Heart left ventricle (tissue), 13 donors: Measurements from ENCODE around the gene OR2A1.
"Not testable (repeated sequence)": the region's sequence is repeated elsewhere in the genome, so short reads cannot be mapped to it uniquely, and the experiment has no call there.

Source experiments
- POLR2A ChIP-seq, 2 donors: fragments of 450-650 bp; IDR thresholded peaks; one replicate each; pipeline ENCODE4 v1.6.1; 2017; ENCODE audit warnings: antibody characterized with exemption in 2 of 2, mild to moderate bottlenecking in 2 of 2, moderate library complexity in 2 of 2
- TF ChIP-seq, protein P1 (sequence below), 12 donors: fragments of 200-600 bp; sonication (generic) in 4 of 12; IDR thresholded peaks; one replicate each; pipeline versions ENCODE4 v1.5.0 to v1.8.0; 2018 to 2022; ENCODE audit warnings: antibody characterized with exemption in 12 of 12, mild to moderate bottlenecking in 5 of 12
- donor health status: ischemic (EF 13 %, LVEDD 7.1; RV severe dilation, severe dysfunction).
- donor health status: DM: no; HTN: yes; CAD: no.
- donor health status: DM: no; HTN: no; CAD: no.
- donor health status: ischemic (EF 25% LVEDD 6.9; RV normal size, moderate dysfunction).
- donor health status: ischemic (EF 25% LVEDD 5.7; RV mildly dilated, moderate dysfunction).
- donor health status: ischemic (EF 35%, LVEDD 5.7; RV mildly dilated, moderate dysfunction).
- donor health status: nonischemic (EF 11% LVEDD 7.7; RV severe dilation, severe dysfunction).
- donor health status: DM: yes; HTN: yes; CAD: no.
- donor health status: PGD.
- donor health status: ischemic (EF 29% LVEDD 5.4; RV normal size, mild dysfunction).
- donor health status: nonischemic (EF 23%, LVEDD 6.1; RV moderate dilation, normal function).

- TF ChIP-seq POLR2A (IDR thresholded peaks at IDR 0.05): not testable (repeated sequence)
- TF ChIP-seq, protein P1, sequence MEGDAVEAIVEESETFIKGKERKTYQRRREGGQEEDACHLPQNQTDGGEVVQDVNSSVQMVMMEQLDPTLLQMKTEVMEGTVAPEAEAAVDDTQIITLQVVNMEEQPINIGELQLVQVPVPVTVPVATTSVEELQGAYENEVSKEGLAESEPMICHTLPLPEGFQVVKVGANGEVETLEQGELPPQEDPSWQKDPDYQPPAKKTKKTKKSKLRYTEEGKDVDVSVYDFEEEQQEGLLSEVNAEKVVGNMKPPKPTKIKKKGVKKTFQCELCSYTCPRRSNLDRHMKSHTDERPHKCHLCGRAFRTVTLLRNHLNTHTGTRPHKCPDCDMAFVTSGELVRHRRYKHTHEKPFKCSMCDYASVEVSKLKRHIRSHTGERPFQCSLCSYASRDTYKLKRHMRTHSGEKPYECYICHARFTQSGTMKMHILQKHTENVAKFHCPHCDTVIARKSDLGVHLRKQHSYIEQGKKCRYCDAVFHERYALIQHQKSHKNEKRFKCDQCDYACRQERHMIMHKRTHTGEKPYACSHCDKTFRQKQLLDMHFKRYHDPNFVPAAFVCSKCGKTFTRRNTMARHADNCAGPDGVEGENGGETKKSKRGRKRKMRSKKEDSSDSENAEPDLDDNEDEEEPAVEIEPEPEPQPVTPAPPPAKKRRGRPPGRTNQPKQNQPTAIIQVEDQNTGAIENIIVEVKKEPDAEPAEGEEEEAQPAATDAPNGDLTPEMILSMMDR (IDR thresholded peaks at IDR 0.05): not testable (repeated sequence)
These were observed 7.1 kb upstream of the OR2A1 start for GRCh38 chr7:144305156-144305555.
